Upper lobe of left lung (tissue), 6 donors: ENCODE data around the gene CDX1. TPM values are rescaled to one million over a fixed set of nuclear protein-coding genes. Genes with fewer than 3 reads are reported as not detected.

Experiments used
- ATAC-seq, 2 donors: fragments of 200-7000 bp; cut with Tn5 transposase; one replicate each; pipeline ENCODE4 v1.9.1; 2022; ENCODE audit warnings: mild to moderate bottlenecking in 2 of 2, moderate library complexity in 2 of 2; ENCODE audit not compliant: low FRiP score in 2 of 2
- DNase-seq, 2 donors: peaks; one replicate each; pipeline ENCODE4 v3.0.0-alpha.2; 2019 to 2020
- H3K27ac ChIP-seq, 4 donors: fragments of 200-600 bp; sonication (generic); one replicate each; pipeline ENCODE4 v1.5.1; 2016 to 2019
- H3K27me3 ChIP-seq, 4 donors: fragments of 200-600 bp; sonication (generic); one replicate each; pipeline ENCODE4 v1.5.1; 2017 to 2019
- H3K36me3 ChIP-seq, 4 donors: fragments of 200-600 bp; sonication (generic); one replicate each; pipeline ENCODE4 v1.5.1; 2016 to 2019
- H3K4me1 ChIP-seq, 4 donors: fragments of 200-600 bp; sonication (generic); one replicate each; pipeline ENCODE4 v1.5.1; 2018 to 2019
- H3K4me3 ChIP-seq, 4 donors: fragments of 200-600 bp; sonication (generic); one replicate each; pipeline ENCODE4 v1.5.1; 2017 to 2019; ENCODE audit warnings: mild to moderate bottlenecking in 2 of 4, moderate library complexity in 1 of 4
- H3K9me3 ChIP-seq, 4 donors: fragments of 200-600 bp; sonication (generic); one replicate each; pipeline ENCODE4 v1.5.1; 2018 to 2019
- CTCF ChIP-seq, 6 experiments: fragments of 450-650 bp in 4 of 6; fragments of 200-600 bp in 2 of 6; sonication (generic) in 2 of 6; IDR thresholded peaks; one replicate each; pipeline ENCODE4 v1.5.1; 2016 to 2019; ENCODE audit warnings: antibody characterized with exemption in 6 of 6
- EP300 ChIP-seq, 4 donors: sonication (generic); formaldehyde crosslinking; IDR thresholded peaks; one replicate each; pipeline ENCODE4 v1.5.1; 2017; ENCODE audit warnings: antibody characterized with exemption in 4 of 4, control low read depth in 2 of 4
- POLR2A ChIP-seq, 4 donors: fragments of 450-650 bp; IDR thresholded peaks; one replicate each; pipeline ENCODE4 v1.5.1; 2016 to 2017; ENCODE audit warnings: antibody characterized with exemption in 4 of 4, mild to moderate bottlenecking in 2 of 4
- POLR2AphosphoS5 ChIP-seq, 2 donors: sonication (generic); formaldehyde crosslinking; IDR thresholded peaks; one replicate each; pipeline ENCODE4 v1.5.1; 2017; ENCODE audit warnings: antibody characterized with exemption in 2 of 2
- WGBS, 2 donors: methylation state at CpG; one replicate each; pipeline ENCODE4 v1.1.5; 2017 to 2018; 5-methylcytosine and 5-hydroxymethylcytosine counted together
- total RNA-seq, 6 donors: library from RNA; depleted of rRNA in 4 of 6; stranded (reverse); fragments of >200 nt in 4 of 6; gene quantifications; one replicate each; pipeline versions ENCODE4 v1.1.0 to v1.2.1, GENCODE V29; 2016 to 2021
- donor health status: DM: no; HTN: no; CAD: no; lungs with moderate emphysema.
- donor health status: DM: no; HTN: yes; CAD: no; lungs with severe emphysema.

The CDX1 gene
- total RNA-seq, 6 donors from 2014 or later, result 0.17 to 0.30 TPM; not detected in 4

DNA sequence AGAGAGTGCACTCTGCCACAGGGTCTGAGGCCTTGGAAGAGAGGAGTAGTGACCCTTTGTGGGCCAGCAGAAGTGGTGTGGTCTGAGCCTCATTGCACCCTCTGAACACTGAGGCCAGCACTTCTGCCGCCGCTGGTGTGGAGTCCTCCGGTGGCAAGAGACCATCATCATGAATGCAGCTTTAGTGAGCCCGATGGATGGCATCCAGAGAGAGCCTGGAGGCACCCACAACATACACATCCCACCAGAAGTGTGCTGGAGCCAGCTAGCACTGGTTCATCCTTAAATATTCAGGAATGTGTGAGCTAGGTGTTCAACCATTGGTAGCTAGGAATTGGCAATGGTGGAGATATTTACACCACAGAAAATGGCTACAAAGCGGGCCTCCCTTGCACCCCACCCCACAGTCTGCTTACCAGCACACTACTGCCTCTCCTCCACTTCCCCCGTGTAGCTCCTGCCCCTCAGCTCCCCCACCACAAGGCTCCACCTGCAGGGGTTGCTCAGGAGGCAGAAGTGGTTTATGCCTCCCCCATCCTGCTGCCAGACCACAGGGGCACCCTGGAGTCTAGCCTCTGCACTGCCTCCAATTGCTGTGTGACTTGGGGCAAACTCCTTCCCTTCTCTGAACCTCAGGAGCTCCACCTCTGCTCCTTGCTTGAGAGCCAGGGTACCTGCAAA, 39.7 kb downstream of the CDX1 start:
- no peak overlapping the region for H3K4me3 ChIP-seq
- TF ChIP-seq EP300 (IDR thresholded peaks at IDR 0.05) (no peak), POLR2AphosphoS5 (IDR thresholded peaks at IDR 0.05) (no peak), CTCF (IDR thresholded peaks at IDR 0.05) (no peak), POLR2A (IDR thresholded peaks at IDR 0.05) (no peak)
- H3K27ac ChIP-seq, result no peak overlapping the region
- WGBS, 2 donors, result 80 to 81% methylated on average over 2 to 6 of the region's 6 CpGs
- H3K27me3 ChIP-seq, result no peaks in the 10 kb centered on the region
- H3K9me3 ChIP-seq, result no peaks in the 10 kb centered on the region
- no peaks in the 10 kb centered on the region for H3K36me3 ChIP-seq
- DNase-seq (no peak), ATAC-seq (no peak)
- H3K4me1 ChIP-seq, result peaks cover 0 to 7% (median 3%) of the 10 kb centered on the region in 4 donors

- ATAC-seq, result no peak
- Histone ChIP-seq H3K27ac (no peak overlapping the region), H3K4me1 (peaks cover 0 to 7% (median 3%) of the 10 kb centered on the region in 4 donors), H3K9me3 (no peaks in the 10 kb centered on the region), H3K36me3 (no peaks in the 10 kb centered on the region), H3K4me3 (no peak overlapping the region), H3K27me3 (no peaks in the 10 kb centered on the region)
- peak in 1 of 2 donors; percentile 42 for DNase-seq
- TF ChIP-seq CTCF (IDR thresholded peaks at IDR 0.05) (no peak), POLR2AphosphoS5 (IDR thresholded peaks at IDR 0.05) (no peak), EP300 (IDR thresholded peaks at IDR 0.05) (no peak), POLR2A (IDR thresholded peaks at IDR 0.05) (no peak)
- WGBS, 2 donors, result 67 to 91% methylated on average over 3 to 6 of the region's 6 CpGs
Measured at GRCh38 chr5:150206779-150207115, 40.2 kb downstream of the CDX1 start.

GRCh38 chr5:150208187-150209098, 41.9 kb downstream of the CDX1 start:
- H3K4me1 ChIP-seq, result peaks cover 0 to 7% (median 3%) of the 10 kb centered on the region in 4 donors
- H3K9me3 ChIP-seq, result no peaks in the 10 kb centered on the region
- no peaks in the 10 kb centered on the region for H3K27me3 ChIP-seq
- TF ChIP-seq CTCF (IDR thresholded peaks at IDR 0.05) (no peak), POLR2A (IDR thresholded peaks at IDR 0.05) (no peak), POLR2AphosphoS5 (IDR thresholded peaks at IDR 0.05) (no peak), EP300 (IDR thresholded peaks at IDR 0.05) (no peak)
- ATAC-seq, result no peak
- peak overlapping the region in 1 of 4 donors; percentile 60 for H3K27ac ChIP-seq
- no peak for DNase-seq
- no peaks in the 10 kb centered on the region for H3K36me3 ChIP-seq
- H3K4me3 ChIP-seq, result no peak overlapping the region
- 62 to 66% methylated on average over 13 to 19 of the region's 19 CpGs for WGBS, 2 donors

DNA sequence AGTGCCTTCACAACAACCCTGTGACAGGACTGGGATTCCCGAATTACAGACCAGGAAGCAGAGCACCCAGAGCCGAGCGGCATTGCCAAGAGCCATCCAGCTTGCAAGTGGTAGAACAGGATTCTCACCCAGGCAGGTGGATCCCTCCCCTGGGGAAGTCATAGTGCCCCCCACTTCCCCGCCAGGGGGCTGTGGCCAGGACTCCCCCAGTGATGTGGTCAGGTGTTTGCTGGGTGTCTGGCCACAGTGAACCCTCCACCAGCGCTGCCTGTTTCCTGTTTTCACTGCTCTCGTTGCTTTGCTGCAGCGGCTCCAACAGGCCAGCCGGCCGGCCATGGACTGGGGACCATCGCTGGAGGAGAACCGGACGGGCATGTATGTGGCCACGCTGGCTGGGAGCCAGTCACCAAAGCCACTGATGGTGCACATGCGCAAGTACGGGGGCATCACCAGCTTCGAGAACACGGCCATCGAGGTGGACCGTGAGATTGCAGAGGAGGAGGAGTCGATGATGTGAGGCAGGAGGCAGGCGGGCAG, 42.6 kb downstream of the CDX1 start:
- Histone ChIP-seq H3K36me3 (no peaks in the 10 kb centered on the region), H3K4me3 (peak overlapping the region in 1 of 4 donors; percentile 32), H3K4me1 (peaks cover 0 to 7% (median 3%) of the 10 kb centered on the region in 4 donors), H3K27me3 (no peaks in the 10 kb centered on the region), H3K9me3 (no peaks in the 10 kb centered on the region), H3K27ac (peak overlapping the region in 2 of 4 donors; percentile 1 to 60)
- 46 to 64% methylated on average over 11 to 14 of the region's 21 CpGs for WGBS, 2 donors
- DNase-seq, result peak; percentile 84 to 85
- TF ChIP-seq EP300 (IDR thresholded peaks at IDR 0.05) (peak in 1 of 4 donors; percentile 1), POLR2A (IDR thresholded peaks at IDR 0.05) (peak in 1 of 4 donors; percentile 59), CTCF (IDR thresholded peaks at IDR 0.05) (peak in 3 of 6 experiments; percentile 6 to 16 (median 14)), POLR2AphosphoS5 (IDR thresholded peaks at IDR 0.05) (peak; percentile 28 to 53)
- peak in 1 of 2 donors; percentile 47 for ATAC-seq
